Cardiac atrium fibroblast (primary cell): Measurements from ENCODE around the gene CYSRT1. TPM values are rescaled to one million over a fixed set of nuclear protein-coding genes. Genes with fewer than 3 reads are reported as not detected.

Experiments used
- total RNA-seq: library from RNA; depleted of rRNA; stranded (reverse); fragments of >200 nt; gene quantifications from 2 replicates; pipeline ENCODE4 v1.2.3, GENCODE V29; 2015

Gene CYSRT1
- not detected in 2 replicates for total RNA-seq

GRCh38 chr9:137224830-137225694 is at the start of gene CYSRT1:
Gene CYSRT1 (plus strand): TSS chr9:137225174. CDS start chr9:137225622, 448 bp downstream.

GRCh38 chr9:137188490-137189296 is 36.3 kb upstream of the CYSRT1 start, which contains the start of the genes ANAPC2 and SSNA1:
Gene ANAPC2 (minus strand): TSS chr9:137188560. CDS start chr9:137188532, 28 bp downstream.
Gene SSNA1 (plus strand): TSS chr9:137188676. CDS start chr9:137188727, 51 bp downstream.

DNA sequence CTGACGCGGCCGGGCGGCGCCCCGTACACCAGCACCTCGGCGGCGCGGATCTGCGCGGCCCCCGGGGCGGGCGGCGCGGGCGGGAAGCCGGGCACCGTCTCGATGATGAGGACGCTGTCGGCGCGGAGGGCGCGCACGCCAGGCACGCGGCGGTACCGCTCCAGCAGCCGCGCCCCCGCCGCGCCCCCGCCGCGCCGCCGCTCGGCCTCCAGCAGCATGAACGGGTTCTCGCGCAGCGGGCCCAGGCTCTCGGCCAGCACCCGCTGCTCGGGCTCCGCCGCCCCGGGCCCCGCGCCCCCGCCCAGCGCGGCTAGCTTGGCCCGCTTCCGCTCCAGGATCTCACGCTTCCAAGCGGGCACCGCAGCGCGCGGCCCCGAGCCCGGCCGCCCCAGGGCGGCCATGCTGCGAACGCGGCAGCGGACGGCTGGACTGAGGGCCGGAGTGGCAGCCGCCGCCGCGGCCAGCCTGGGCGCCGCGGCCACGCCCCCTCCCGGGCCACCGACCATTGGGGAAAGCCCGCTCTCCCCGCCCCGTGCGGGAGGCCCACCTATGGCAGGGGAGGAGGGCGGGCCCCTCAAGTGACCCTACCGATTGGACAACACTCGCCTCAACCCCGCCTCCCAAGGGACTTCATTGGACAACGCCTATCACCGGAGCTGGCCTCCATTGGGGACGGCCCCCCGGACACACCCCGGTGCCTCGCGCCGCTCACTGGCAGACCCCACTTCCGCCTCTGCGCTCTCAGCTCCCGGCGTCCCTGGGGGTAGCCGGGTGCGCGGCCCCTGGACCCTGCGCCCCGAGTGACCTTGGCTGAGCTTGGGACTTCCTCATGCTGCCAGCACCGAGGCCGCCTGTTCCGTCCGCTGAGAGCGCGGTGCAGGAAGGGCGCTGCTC is 24.4 kb upstream of the CYSRT1 start, which contains the start of gene TPRN:
Gene TPRN, minus strand, starts transcription at position 431 of the 894 bp plus-strand sequence. Its CDS starts 30 bp downstream, at position 401.

GRCh38 chr9:137205126-137206069 is 19.6 kb upstream of the CYSRT1 start, which contains the start of the genes NDOR1 and TMEM203:
Gene NDOR1 (plus strand): TSS chr9:137205700. CDS start chr9:137205778, 78 bp downstream.
Gene TMEM203 (minus strand): TSS chr9:137205648. CDS start chr9:137205414, 234 bp downstream.

DNA sequence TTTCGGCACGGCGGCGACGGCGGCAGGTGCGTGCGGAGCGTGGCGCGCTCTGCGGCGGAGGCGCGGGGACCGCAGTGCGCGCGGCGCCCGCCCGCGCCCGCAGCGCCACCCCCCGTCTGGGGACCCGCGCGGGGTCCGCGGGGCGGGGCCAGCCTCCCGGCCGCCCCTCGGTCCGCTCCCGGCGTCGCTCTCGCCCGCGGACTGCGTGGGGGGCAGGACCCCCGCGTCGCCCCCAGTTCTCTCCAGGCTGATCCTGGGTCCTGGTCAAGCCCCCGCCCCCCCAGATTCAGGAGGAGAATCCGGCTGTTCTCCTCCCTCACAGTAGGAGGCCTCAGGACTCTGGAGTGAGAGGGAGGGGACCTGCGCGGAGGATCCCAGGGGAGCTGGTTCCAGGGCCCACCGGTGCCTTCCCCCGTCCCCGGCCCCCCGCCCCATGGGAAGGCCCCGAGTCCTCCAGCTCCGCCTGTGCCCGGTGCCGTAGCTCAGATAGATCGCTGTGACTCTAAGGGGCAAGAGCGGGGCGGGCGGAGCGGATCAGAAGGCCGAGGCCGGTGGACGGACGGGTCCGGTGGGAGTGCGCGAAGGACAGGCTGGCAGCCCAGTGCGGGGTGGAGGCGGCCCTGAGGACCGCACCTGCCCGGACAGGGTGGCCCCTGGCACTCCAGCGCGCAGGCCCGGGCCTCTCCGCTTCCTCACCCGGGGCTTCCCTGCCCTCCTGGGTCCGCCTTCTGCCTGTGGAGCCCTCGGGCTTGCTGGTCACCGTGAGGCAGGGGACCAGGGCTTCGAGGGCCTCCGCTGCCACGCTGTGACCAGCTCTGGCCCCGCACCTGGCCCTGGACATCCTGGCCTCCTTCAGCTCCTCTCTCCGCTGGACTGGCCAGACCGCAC is 2.5 kb upstream of the CYSRT1 start, which contains the start of gene RNF208:
Gene RNF208, minus strand, starts transcription at position 51 of the 888 bp plus-strand sequence. CDS start 1,028 bp downstream, outside the sequence.

DNA sequence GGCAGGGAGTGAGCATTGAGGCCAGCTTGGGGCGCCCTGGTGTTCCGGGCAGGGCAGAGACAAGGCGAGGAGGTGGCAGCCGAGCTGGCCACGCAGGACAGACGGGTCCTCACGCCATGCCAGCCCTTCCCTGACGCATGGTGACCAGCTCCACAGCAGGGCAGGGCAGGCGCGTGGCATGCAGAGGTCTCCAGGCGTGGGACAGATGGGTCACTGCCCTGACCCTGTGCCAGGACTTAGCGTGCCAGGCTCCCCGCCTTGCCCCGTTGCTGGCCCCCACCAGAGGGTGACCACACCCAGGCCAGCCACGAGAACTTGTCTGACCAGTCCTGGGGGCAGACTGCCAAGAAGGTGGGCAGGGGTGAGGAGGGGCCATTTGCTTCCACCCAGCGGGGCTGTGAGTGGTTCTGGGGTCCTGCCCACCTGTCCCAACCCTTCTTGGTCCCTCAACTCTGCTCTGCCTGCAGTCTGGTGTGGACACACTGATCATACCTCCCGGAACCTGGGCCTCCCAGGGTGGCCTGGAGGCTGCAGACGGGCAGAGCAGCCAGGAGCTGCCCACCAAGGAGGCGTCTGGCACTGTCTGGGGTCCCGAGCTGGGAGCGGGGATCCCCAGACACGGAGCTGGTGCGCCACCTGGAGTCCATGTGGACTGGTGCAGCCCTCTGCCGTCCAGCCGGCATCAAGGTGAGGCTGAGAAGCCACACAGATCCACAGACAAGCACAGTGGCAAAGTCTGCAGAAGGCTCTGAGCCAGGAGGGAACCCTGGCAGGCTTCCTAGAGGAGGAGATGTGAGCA is 2.3 kb downstream of the CYSRT1 start, which contains the start of gene RNF224:
Gene RNF224, plus strand, starts transcription at position 449 of the 799 bp plus-strand sequence. CDS start 834 bp downstream, outside the sequence.

GRCh38 chr9:137230705-137231371 is 5.9 kb downstream of the CYSRT1 start, which contains the start of gene SLC34A3:
Gene SLC34A3 (plus strand): TSS chr9:137230901. CDS start chr9:137231703, 802 bp downstream.

DNA sequence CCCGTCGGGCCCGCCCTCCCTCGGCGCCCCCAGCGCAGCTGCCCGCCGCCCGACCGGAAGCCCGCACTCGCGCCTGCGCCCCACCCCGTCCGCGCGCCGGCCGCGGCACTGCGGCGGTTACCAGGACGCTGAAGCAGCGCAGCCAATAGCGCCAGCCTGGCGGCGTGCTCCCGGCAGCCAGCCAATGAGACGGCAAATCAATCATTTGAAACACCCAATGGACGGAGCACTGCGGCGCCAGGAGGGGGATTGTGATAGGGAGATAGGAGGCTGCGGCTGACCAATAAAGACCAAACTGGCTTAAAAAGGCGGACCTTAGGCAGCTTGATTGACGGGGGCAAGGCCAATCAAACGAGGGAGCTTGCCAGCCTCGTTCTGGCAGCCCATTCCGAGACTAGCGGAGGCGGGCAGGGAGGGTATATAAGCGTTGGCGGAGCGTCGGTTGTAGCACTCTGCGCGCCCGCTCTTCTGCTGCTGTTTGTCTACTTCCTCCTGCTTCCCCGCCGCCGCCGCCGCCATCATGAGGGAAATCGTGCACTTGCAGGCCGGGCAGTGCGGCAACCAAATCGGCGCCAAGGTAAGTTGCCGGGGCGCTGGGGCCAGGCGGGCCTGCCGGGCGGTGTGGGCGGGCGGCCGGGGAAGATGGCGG is 16.0 kb downstream of the CYSRT1 start, which contains the start of gene TUBB4B:
Gene TUBB4B, plus strand, starts transcription at position 447 of the 649 bp plus-strand sequence. Its CDS starts 74 bp downstream, at position 521.

GRCh38 chr9:137251194-137251461 is 26.2 kb downstream of the CYSRT1 start, which contains the start of gene STPG3:
Gene STPG3 (plus strand): TSS chr9:137251286. CDS start chr9:137251287, 1 bp downstream.

DNA sequence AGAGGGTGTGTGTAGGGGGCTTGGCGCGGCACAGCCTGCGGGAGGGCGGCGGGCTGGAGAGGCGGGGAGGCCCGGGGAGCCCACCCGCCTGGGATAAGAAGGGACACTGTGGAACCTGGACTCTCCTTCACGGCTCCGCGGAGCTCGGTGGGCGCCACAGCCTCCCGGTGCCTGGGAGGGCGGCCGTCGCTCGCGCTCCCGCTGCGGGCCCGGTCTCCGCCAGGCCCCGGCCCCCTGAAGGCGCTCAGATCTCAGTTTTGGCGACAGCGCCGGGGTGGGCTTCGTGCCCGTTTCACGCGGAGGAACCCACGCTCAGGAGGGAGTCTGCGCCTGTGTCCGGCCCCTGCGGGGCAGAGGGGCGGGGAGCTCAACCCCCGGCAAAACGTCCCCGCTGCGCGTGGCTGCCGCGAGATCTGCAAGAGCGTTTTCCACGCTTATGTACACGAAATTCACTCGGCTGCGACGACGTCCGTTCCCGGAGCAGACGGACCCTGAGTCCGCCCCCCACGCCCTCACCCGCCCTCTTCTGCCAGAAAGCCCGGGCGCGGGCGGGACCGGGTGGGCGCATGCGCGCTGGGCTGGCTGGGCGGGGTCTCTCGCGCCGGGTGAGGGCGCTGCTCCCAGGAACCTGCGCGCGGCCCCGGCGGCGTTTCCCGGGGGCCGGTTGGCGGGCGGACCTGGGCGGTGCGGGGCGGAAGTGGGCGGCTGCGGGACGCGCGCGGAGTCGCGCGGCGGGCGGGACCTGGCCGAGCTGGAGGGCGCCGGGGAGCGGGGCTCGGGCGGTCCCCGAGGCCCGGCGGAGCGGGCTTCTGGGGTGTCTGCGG is 29.9 kb downstream of the CYSRT1 start, which contains the start of gene NELFB:
Gene NELFB, plus strand, starts transcription at position 704 of the 824 bp plus-strand sequence.

Other genes with a start within 250 kb of the CYSRT1 start
- gene PTGDS, start 247.7 kb upstream of the CYSRT1 start, total RNA-seq: 4.5 and 15.2 TPM in 2 replicates
- gene LCNL1, start 242.2 kb upstream of the CYSRT1 start, total RNA-seq: not detected in 2 replicates
- 17.7 and 29.2 TPM in 2 replicates for gene PAXX, start 232.8 kb upstream of the CYSRT1 start, total RNA-seq
- gene CLIC3, start 228.6 kb upstream of the CYSRT1 start, total RNA-seq: 4.7 and 16.8 TPM in 2 replicates
- 12.3 and 23.8 TPM in 2 replicates for gene ABCA2, start 196.9 kb upstream of the CYSRT1 start, total RNA-seq
- not detected in 2 replicates for gene FUT7, start 193.1 kb upstream of the CYSRT1 start, total RNA-seq
- gene NPDC1, start 179.0 kb upstream of the CYSRT1 start, total RNA-seq: 51.2 and 71.8 TPM in 2 replicates
- gene ENTPD2, start 171.1 kb upstream of the CYSRT1 start, total RNA-seq: not detected in 2 replicates
- gene SAPCD2, start 154.6 kb upstream of the CYSRT1 start, total RNA-seq: 0.18 and 2.6 TPM in 2 replicates
- gene UAP1L1, start 147.7 kb upstream of the CYSRT1 start, total RNA-seq: 8.5 and 10.7 TPM in 2 replicates
- 86.1 and 101 TPM in 2 replicates for gene MAN1B1, start 138.2 kb upstream of the CYSRT1 start, total RNA-seq
- 136 and 138 TPM in 2 replicates for gene DPP7, start 110.4 kb upstream of the CYSRT1 start, total RNA-seq
- gene GRIN1, start 86.0 kb upstream of the CYSRT1 start, total RNA-seq: not detected in 2 replicates
- gene LRRC26, start 55.1 kb upstream of the CYSRT1 start, total RNA-seq: not detected in 2 replicates
- gene TMEM210, start 53.1 kb upstream of the CYSRT1 start, total RNA-seq: not detected in 2 replicates
- 13.5 and 20.3 TPM in 2 replicates for gene ANAPC2, start 36.6 kb upstream of the CYSRT1 start, total RNA-seq
- gene SSNA1, start 36.5 kb upstream of the CYSRT1 start, total RNA-seq: 52.2 and 74.0 TPM in 2 replicates
- 5.8 and 7.2 TPM in 2 replicates for gene TPRN, start 24.4 kb upstream of the CYSRT1 start, total RNA-seq
- gene TMEM203, start 19.5 kb upstream of the CYSRT1 start, total RNA-seq: 26.7 and 38.4 TPM in 2 replicates
- gene NDOR1, start 19.5 kb upstream of the CYSRT1 start, total RNA-seq: 8.3 and 9.4 TPM in 2 replicates
- 0.16 TPM in 1 of 2 replicates, not detected in the other for gene RNF208, start 2.9 kb upstream of the CYSRT1 start, total RNA-seq
- not detected in 2 replicates for gene RNF224, start 2.3 kb downstream of the CYSRT1 start, total RNA-seq
- gene SLC34A3, start 5.7 kb downstream of the CYSRT1 start, total RNA-seq: not detected in 2 replicates
- 223 and 269 TPM in 2 replicates for gene TUBB4B, start 16.1 kb downstream of the CYSRT1 start, total RNA-seq
- gene STPG3, start 26.1 kb downstream of the CYSRT1 start, total RNA-seq: not detected in 2 replicates
- gene NELFB, start 30.2 kb downstream of the CYSRT1 start, total RNA-seq: 44.6 and 49.7 TPM in 2 replicates
- 13.0 and 15.6 TPM in 2 replicates for gene TOR4A, start 52.6 kb downstream of the CYSRT1 start, total RNA-seq
- gene NRARP, start 77.1 kb downstream of the CYSRT1 start, total RNA-seq: 0.18 and 1.9 TPM in 2 replicates
- 2.8 and 4.0 TPM in 2 replicates for gene EXD3, start 198.0 kb downstream of the CYSRT1 start, total RNA-seq
- gene NOXA1, start 198.2 kb downstream of the CYSRT1 start, total RNA-seq: 0.16 TPM in 1 of 2 replicates, not detected in the other
- gene ENTPD8, start 216.2 kb downstream of the CYSRT1 start, total RNA-seq: not detected in 2 replicates
- gene NSMF, start 234.2 kb downstream of the CYSRT1 start, total RNA-seq: 40.3 and 49.1 TPM in 2 replicates